ENCODE measurements around the gene ADAMTS2.

The ADAMTS2 gene

DNA sequence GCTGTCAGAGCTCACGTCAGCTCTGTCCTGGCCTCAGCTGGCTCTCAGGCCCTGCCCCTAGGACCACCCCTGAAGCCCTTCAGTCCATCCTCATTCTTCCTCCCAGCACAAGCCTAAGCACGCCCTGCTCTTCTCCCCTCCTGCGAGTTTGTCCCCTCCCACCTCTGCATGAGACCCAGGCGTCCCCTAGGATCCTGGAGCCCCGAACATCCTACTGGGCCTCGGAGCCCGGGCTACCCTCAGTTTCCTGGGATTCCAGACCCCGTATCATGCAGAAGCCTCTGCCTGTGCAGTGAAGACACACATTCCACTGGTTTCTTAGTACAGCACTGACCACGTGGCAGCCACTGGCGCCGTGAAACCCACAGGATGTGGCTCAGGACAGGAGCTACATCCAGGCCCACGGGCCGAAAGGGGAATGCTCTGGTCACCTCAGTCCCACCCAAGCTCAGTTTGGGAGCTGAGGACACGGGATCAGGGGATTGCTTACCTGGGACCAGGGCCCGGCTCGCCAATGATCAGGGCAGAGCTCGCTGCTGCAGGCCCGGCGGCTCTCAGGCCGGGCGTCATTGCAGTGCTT, 220.9 kb downstream of the ADAMTS2 start:
- DNase-seq: no peak
- no peak overlapping the region for H2AK5ac ChIP-seq (ENCODE audit: low read length)
- peaks cover 53 to 62% of the 10 kb centered on the region in 2 experiments for H3K36me3 ChIP-seq (ENCODE audit: control insufficient read depth in 1 of 2, insufficient read depth in 2 of 2, low read length in 2 of 2)
- H3K79me2 ChIP-seq (ENCODE audit: control insufficient read depth, insufficient read depth, low read length, poor library complexity): no peaks in the 10 kb centered on the region
- peaks cover 79% of the 10 kb centered on the region for H3K9me3 ChIP-seq (ENCODE audit: insufficient read depth, low read depth, low read length)
- H3K79me1 ChIP-seq (ENCODE audit: low read length): no peaks in the 10 kb centered on the region
- no peak overlapping the region for H2BK12ac ChIP-seq (ENCODE audit: low read length)
- H2AFZ ChIP-seq (ENCODE audit: insufficient read depth, low read length, poor library complexity): no peak overlapping the region
- no CpG with 5 or more reads among the region's 21 CpGs for WGBS (ENCODE audit: extremely low coverage, insufficient coverage, insufficient read length)
- no peak overlapping the region for H3K9ac ChIP-seq (ENCODE audit: low read length)
- H3K27ac ChIP-seq (ENCODE audit: low read depth, low read length): no peak overlapping the region
- no peak overlapping the region for H4K91ac ChIP-seq (ENCODE audit: low read depth, low read length)
- H2BK120ac ChIP-seq (ENCODE audit: insufficient read depth, low read length, poor library complexity): no peak overlapping the region
- H4K8ac ChIP-seq (ENCODE audit: low read depth, low read length): no peak overlapping the region
- no peak overlapping the region for H3K4me2 ChIP-seq (ENCODE audit: low read length)
- H3K4me1 ChIP-seq (ENCODE audit: control insufficient read depth in 1 of 2, insufficient read depth in 2 of 2, low read length in 2 of 2): no peaks in the 10 kb centered on the region
- H3K4me3 ChIP-seq (ENCODE audit: low read depth, low read length): no peak overlapping the region
- no peak overlapping the region for H3K14ac ChIP-seq (ENCODE audit: low read length)
- no peak overlapping the region for H3K18ac ChIP-seq (ENCODE audit: low read length)
- H2BK5ac ChIP-seq (ENCODE audit: low read depth, low read length, poor library complexity): no peak overlapping the region
- no peak overlapping the region for H3K23ac ChIP-seq (ENCODE audit: low read length)
- no peak overlapping the region for H3K4ac ChIP-seq (ENCODE audit: low read depth, low read length)
- no peaks in the 10 kb centered on the region for H3K27me3 ChIP-seq (ENCODE audit: insufficient read depth, low read length)
- no peak overlapping the region for H4K12ac ChIP-seq (ENCODE audit: low read depth, low read length)

DNA sequence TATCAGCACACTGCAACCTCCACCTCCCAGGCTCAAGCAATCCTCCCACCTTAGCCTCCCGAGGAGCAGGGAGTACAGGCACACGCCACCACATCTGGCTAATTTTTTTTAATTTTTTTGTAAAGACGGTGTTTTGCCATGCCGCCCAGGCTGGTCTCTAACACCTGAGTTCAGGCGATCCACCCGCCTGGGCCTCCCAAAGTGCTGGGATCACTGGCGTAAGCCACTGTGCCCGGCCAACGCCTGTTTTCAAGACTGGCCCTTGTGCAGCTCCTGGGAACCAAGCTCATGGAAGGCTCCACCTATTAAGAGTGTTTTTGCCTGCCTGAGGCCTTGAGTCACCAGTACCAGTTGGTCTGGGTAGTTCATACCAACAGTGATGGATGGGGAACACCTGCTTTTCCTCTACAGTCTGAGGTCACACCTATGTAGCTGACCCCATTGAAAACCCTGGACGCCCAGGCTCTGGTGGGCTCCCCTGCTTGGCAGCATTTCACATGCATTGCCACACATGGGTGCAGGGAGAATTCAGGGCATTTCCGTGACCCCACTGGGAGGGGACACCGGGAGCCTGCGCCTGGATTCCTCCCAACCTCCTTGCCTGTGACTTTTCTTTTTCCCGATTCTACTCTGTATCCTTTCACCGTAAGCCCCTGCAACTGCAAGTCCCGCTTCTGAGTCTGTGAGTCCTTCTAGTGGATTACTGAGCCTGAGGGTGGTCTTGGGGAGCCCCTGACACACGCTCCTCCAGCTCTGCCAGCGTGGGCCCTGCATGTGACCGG, 221.6 kb downstream of the ADAMTS2 start:
- Histone ChIP-seq H3K4me3 (ENCODE audit: low read depth, low read length) (no peak overlapping the region), H3K9me3 (ENCODE audit: insufficient read depth, low read depth, low read length) (peaks cover 77% of the 10 kb centered on the region), H3K79me2 (ENCODE audit: control insufficient read depth, insufficient read depth, low read length, poor library complexity) (no peaks in the 10 kb centered on the region), H3K79me1 (ENCODE audit: low read length) (no peaks in the 10 kb centered on the region), H3K9ac (ENCODE audit: low read length) (no peak overlapping the region), H3K4me1 (ENCODE audit: control insufficient read depth in 1 of 2, insufficient read depth in 2 of 2, low read length in 2 of 2) (no peaks in the 10 kb centered on the region), H4K8ac (ENCODE audit: low read depth, low read length) (no peak overlapping the region), H4K12ac (ENCODE audit: low read depth, low read length) (no peak overlapping the region), H2BK120ac (ENCODE audit: insufficient read depth, low read length, poor library complexity) (no peak overlapping the region), H2BK12ac (ENCODE audit: low read length) (no peak overlapping the region), H3K27ac (ENCODE audit: low read depth, low read length) (no peak overlapping the region), H3K36me3 (ENCODE audit: control insufficient read depth in 1 of 2, insufficient read depth in 2 of 2, low read length in 2 of 2) (peaks cover 47 to 57% of the 10 kb centered on the region in 2 experiments), H4K91ac (ENCODE audit: low read depth, low read length) (no peak overlapping the region), H3K14ac (ENCODE audit: low read length) (no peak overlapping the region), H2AFZ (ENCODE audit: insufficient read depth, low read length, poor library complexity) (no peak overlapping the region), H3K27me3 (ENCODE audit: insufficient read depth, low read length) (no peaks in the 10 kb centered on the region), H3K4ac (ENCODE audit: low read depth, low read length) (no peak overlapping the region), H3K18ac (ENCODE audit: low read length) (no peak overlapping the region), H2AK5ac (ENCODE audit: low read length) (no peak overlapping the region), H3K4me2 (ENCODE audit: low read length) (no peak overlapping the region), H2BK5ac (ENCODE audit: low read depth, low read length, poor library complexity) (no peak overlapping the region), H3K23ac (ENCODE audit: low read length) (no peak overlapping the region)
- DNase-seq: peak in 1 of 2 donors; percentile 40
- WGBS (ENCODE audit: extremely low coverage, insufficient coverage, insufficient read length): no CpG with 5 or more reads among the region's 19 CpGs

DNA sequence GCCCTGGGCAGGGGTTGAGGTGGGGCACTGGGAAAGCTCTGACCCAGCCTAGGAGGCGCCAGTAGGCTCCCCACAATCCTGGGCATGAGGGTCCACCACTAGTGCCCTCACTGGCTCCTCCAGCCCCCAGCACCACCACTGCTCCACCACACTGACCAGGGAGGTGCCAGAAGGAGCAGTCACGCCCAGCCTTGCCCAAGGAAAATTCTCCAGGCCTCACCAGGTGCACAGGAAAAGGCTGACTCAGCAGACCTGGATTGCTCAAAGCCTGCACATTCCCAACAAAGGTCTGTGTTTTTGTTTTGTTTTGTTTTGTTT, 222.2 kb downstream of the ADAMTS2 start:
- no peak overlapping the region for H3K27ac ChIP-seq (ENCODE audit: low read depth, low read length)
- no peak overlapping the region for H3K23ac ChIP-seq (ENCODE audit: low read length)
- DNase-seq: peak in 1 of 2 donors; percentile 59
- H3K79me2 ChIP-seq (ENCODE audit: control insufficient read depth, insufficient read depth, low read length, poor library complexity): no peaks in the 10 kb centered on the region
- WGBS (ENCODE audit: extremely low coverage, insufficient coverage, insufficient read length): no CpG with 5 or more reads among the region's 2 CpGs
- H4K91ac ChIP-seq (ENCODE audit: low read depth, low read length): no peak overlapping the region
- H3K4me1 ChIP-seq (ENCODE audit: control insufficient read depth in 1 of 2, insufficient read depth in 2 of 2, low read length in 2 of 2): no peaks in the 10 kb centered on the region
- H2BK12ac ChIP-seq (ENCODE audit: low read length): no peak overlapping the region
- H3K27me3 ChIP-seq (ENCODE audit: insufficient read depth, low read length): no peaks in the 10 kb centered on the region
- no peak overlapping the region for H2BK120ac ChIP-seq (ENCODE audit: insufficient read depth, low read length, poor library complexity)
- H3K4me2 ChIP-seq (ENCODE audit: low read length): no peak overlapping the region
- H3K18ac ChIP-seq (ENCODE audit: low read length): no peak overlapping the region
- no peak overlapping the region for H3K9ac ChIP-seq (ENCODE audit: low read length)
- H2BK5ac ChIP-seq (ENCODE audit: low read depth, low read length, poor library complexity): no peak overlapping the region
- peaks cover 46 to 56% of the 10 kb centered on the region in 2 experiments for H3K36me3 ChIP-seq (ENCODE audit: control insufficient read depth in 1 of 2, insufficient read depth in 2 of 2, low read length in 2 of 2)
- no peak overlapping the region for H3K14ac ChIP-seq (ENCODE audit: low read length)
- no peak overlapping the region for H3K4ac ChIP-seq (ENCODE audit: low read depth, low read length)
- H4K8ac ChIP-seq (ENCODE audit: low read depth, low read length): no peak overlapping the region
- H2AK5ac ChIP-seq (ENCODE audit: low read length): no peak overlapping the region
- no peak overlapping the region for H3K4me3 ChIP-seq (ENCODE audit: low read depth, low read length)
- peaks cover 77% of the 10 kb centered on the region for H3K9me3 ChIP-seq (ENCODE audit: insufficient read depth, low read depth, low read length)
- H2AFZ ChIP-seq (ENCODE audit: insufficient read depth, low read length, poor library complexity): no peak overlapping the region
- H4K12ac ChIP-seq (ENCODE audit: low read depth, low read length): no peak overlapping the region
- no peaks in the 10 kb centered on the region for H3K79me1 ChIP-seq (ENCODE audit: low read length)

DNA sequence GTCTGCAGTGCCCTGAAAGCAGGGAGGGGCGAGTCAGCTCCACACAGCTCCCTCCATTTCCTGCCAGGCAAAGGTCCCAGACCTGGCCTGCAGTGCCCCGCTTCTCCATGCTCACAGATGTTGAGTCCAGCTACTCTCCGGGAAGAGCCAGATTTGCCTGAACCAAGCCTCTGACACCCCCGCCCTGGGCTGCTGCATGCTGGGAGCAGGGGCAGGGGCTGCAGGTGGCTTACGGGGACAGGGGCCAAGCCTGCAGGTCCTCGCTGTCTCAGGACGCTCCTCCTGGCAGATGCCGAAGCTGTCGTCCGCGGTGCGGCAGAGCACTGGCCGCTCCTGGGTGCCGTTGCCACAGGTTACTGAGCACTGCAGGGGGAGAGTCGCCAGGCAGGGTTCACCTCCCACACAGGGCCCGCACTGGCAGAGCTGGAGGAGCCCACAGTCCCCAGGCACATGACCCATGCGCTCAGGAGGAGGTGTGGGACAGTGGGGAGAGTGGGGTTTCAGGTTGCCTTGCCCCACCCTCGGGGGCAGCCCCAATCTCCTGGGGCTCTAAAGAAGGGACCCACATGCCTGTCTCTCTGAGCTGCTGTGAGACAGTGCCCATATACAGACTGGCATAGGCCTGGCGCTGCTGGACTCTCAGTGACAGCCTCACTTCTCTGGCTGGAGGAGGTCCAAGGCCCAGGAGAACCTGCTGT, 222.7 kb downstream of the ADAMTS2 start:
- H4K8ac ChIP-seq (ENCODE audit: low read depth, low read length): no peak overlapping the region
- no peak overlapping the region for H3K27ac ChIP-seq (ENCODE audit: low read depth, low read length)
- no peak overlapping the region for H2AFZ ChIP-seq (ENCODE audit: insufficient read depth, low read length, poor library complexity)
- peak overlapping the region; percentile 7 for H3K4me3 ChIP-seq (ENCODE audit: low read depth, low read length)
- H3K18ac ChIP-seq (ENCODE audit: low read length): no peak overlapping the region
- H2BK120ac ChIP-seq (ENCODE audit: insufficient read depth, low read length, poor library complexity): no peak overlapping the region
- peaks cover 41 to 52% of the 10 kb centered on the region in 2 experiments for H3K36me3 ChIP-seq (ENCODE audit: control insufficient read depth in 1 of 2, insufficient read depth in 2 of 2, low read length in 2 of 2)
- no peaks in the 10 kb centered on the region for H3K79me2 ChIP-seq (ENCODE audit: control insufficient read depth, insufficient read depth, low read length, poor library complexity)
- H2BK5ac ChIP-seq (ENCODE audit: low read depth, low read length, poor library complexity): no peak overlapping the region
- H3K9ac ChIP-seq (ENCODE audit: low read length): no peak overlapping the region
- no peak for DNase-seq
- no peak overlapping the region for H3K14ac ChIP-seq (ENCODE audit: low read length)
- H3K4me1 ChIP-seq (ENCODE audit: control insufficient read depth in 1 of 2, insufficient read depth in 2 of 2, low read length in 2 of 2): no peaks in the 10 kb centered on the region
- no peak overlapping the region for H3K23ac ChIP-seq (ENCODE audit: low read length)
- no peak overlapping the region for H3K4ac ChIP-seq (ENCODE audit: low read depth, low read length)
- no peak overlapping the region for H2AK5ac ChIP-seq (ENCODE audit: low read length)
- H3K27me3 ChIP-seq (ENCODE audit: insufficient read depth, low read length): no peaks in the 10 kb centered on the region
- H3K4me2 ChIP-seq (ENCODE audit: low read length): no peak overlapping the region
- no CpG with 5 or more reads among the region's 19 CpGs for WGBS (ENCODE audit: extremely low coverage, insufficient coverage, insufficient read length)
- H4K12ac ChIP-seq (ENCODE audit: low read depth, low read length): no peak overlapping the region
- H3K79me1 ChIP-seq (ENCODE audit: low read length): no peaks in the 10 kb centered on the region
- no peak overlapping the region for H2BK12ac ChIP-seq (ENCODE audit: low read length)
- H3K9me3 ChIP-seq (ENCODE audit: insufficient read depth, low read depth, low read length): peaks cover 72% of the 10 kb centered on the region
- no peak overlapping the region for H4K91ac ChIP-seq (ENCODE audit: low read depth, low read length)
